ENCODE results near the gene ADAMTSL1. TPM values are rescaled to one million over a fixed set of nuclear protein-coding genes. Genes with fewer than 3 reads are reported as not detected.

ADAMTSL1 gene
- total and polyA plus RNA-seq, 2 experiments from 2014 or later, result 2.3 to 5.0 TPM

- Histone ChIP-seq H3K4me2 (no peak overlapping the region), H3K79me2 (replicated peaks; ENCODE audit: insufficient read depth) (no peaks in the 10 kb centered on the region), H3K4me1 (ENCODE audit: insufficient read depth) (peaks cover 5% of the 10 kb centered on the region; the same call in 1 of the 2 replicates), H3K9me2 (ENCODE audit: insufficient read depth) (peaks cover 6% of the 10 kb centered on the region), H3K27me3 (ENCODE audit: insufficient read depth) (no peaks in the 10 kb centered on the region), H2AFZ (no peak overlapping the region), H3K36me3 (ENCODE audit: insufficient read depth) (no peaks in the 10 kb centered on the region), H3F3A (replicated peaks; ENCODE audit: low read depth) (no peaks in the 10 kb centered on the region), H4K20me1 (replicated peaks; ENCODE audit: insufficient read depth) (no peaks in the 10 kb centered on the region), H3K27ac (ENCODE audit: low read depth) (no peak overlapping the region), H3K4me3 (no peak overlapping the region)
- H3K4me3 Mint-ChIP-seq, result no peak overlapping the region
- no peak for DNase-seq (ENCODE audit: low spot score)
- no peak overlapping the region for H3K27ac Mint-ChIP-seq
- peaks cover 9% of the 10 kb centered on the region for H3K4me1 Mint-ChIP-seq
- peak; percentile 46; the same call in 1 of the 3 replicates for ATAC-seq
- no peak for TF ChIP-seq ZNF114 (CRISPR knock-in tag; IDR thresholded peaks at IDR 0.05)
- no peak for TF ChIP-seq JUNB (IDR thresholded peaks at IDR 0.05; ENCODE audit: unreplicated experiment)
- TF ChIP-seq CREB1 (CRISPR knock-in tag; IDR thresholded peaks at IDR 0.05; ENCODE audit: low read depth), result no peak
- TF ChIP-seq CTCF (conservative IDR thresholded peaks at IDR 0.05; ENCODE audit: low read depth in 2 of 2), result no peak
- TF ChIP-seq EZH2 (IDR thresholded peaks at IDR 0.05; ENCODE audit: low read depth, unreplicated experiment), result no peak
- TF ChIP-seq ZNF331 (CRISPR knock-in tag; IDR thresholded peaks at IDR 0.05; ENCODE audit: low read depth), result no peak
- no peak for TF ChIP-seq ZNF462 (CRISPR knock-in tag; IDR thresholded peaks at IDR 0.05)
- no peak for TF ChIP-seq POLR2AphosphoS5 (IDR thresholded peaks at IDR 0.05; ENCODE audit: low read depth)
- no peak for TF ChIP-seq STAT1 (IDR thresholded peaks at IDR 0.05; ENCODE audit: unreplicated experiment)
- TF ChIP-seq NANOG (IDR thresholded peaks at IDR 0.05; ENCODE audit: borderline replicate concordance), result no peak
- no peaks in the 10 kb centered on the region for H3K27me3 Mint-ChIP-seq (ENCODE audit: insufficient read depth, low read depth, poor library complexity)
- H3K9me3 Mint-ChIP-seq, result peaks cover 2% of the 10 kb centered on the region; the same call in 1 of the 3 replicates
- no peaks in the 10 kb centered on the region for H3K36me3 Mint-ChIP-seq (ENCODE audit: low read depth)
Observed at GRCh38 chr9:18889550-18889949, 415.6 kb downstream of the ADAMTSL1 start.
